DND-41 (cell line): ENCODE results near the gene HNRNPDL.

Experiments
- CTCF ChIP-seq: IDR thresholded peaks from 2 replicates; pipeline ENCODE4 v1.5.1; 2012; ENCODE audit warnings: borderline replicate concordance, low read length, moderate library complexity, mild to moderate bottlenecking; ENCODE audit not compliant: poor library complexity, severe bottlenecking; ENCODE audit errors: extremely low read depth
- EZH2 ChIP-seq: IDR thresholded peaks from 3 replicates; pipeline ENCODE4 v1.6.1; 2012; ENCODE audit warnings: borderline replicate concordance, low read depth, mild to moderate bottlenecking, moderate library complexity, low read length, inconsistent platforms; ENCODE audit not compliant: severe bottlenecking

- TF ChIP-seq CTCF, result no peak
- no peak for TF ChIP-seq EZH2
These were observed 32.7 kb downstream of the HNRNPDL start for GRCh38 chr4:82397527-82397926.
